ENCODE data around the gene ZNF664.
"Not testable (repeated sequence)": the region's sequence is repeated elsewhere in the genome, so short reads cannot be mapped to it uniquely, and the experiment has no call there.

The ZNF664 gene

DNA sequence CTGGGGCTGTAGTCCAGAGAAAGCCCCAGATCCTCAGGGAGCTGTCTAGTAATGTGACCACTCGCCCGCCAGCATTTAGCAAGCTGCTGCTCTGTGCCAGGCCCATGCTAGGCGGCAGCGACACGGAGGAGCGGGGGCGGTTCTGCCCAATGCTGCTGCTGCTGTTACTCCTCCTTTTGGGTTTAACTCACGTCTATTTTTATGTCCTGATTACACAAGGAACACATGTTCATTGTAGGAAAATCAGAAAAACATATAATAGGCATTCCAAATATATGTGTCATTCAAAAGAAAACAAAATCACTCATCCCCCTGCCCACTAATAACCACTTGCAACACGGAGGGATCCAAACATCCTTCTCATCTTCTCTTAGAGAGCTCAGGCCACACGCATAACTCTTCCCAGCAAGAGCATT, 30.8 kb upstream of the ZNF664 start:
- Histone ChIP-seq H3K36me3 (ENCODE audit: control insufficient read depth, insufficient read depth, low read length) (no peaks in the 10 kb centered on the region), H3K27ac (ENCODE audit: low read depth, low read length) (no peak overlapping the region), H3K9me3 (ENCODE audit: control insufficient read depth, insufficient read depth, low read depth, low read length) (peaks cover 8% of the 10 kb centered on the region), H3K4me3 (ENCODE audit: low read depth, low read length) (no peak overlapping the region), H3K4me1 (ENCODE audit: control insufficient read depth, insufficient read depth, low read length) (peaks cover 5% of the 10 kb centered on the region; the same call in 1 of the 2 replicates), H3K27me3 (ENCODE audit: control insufficient read depth, insufficient read depth, low read length) (peaks cover 17% of the 10 kb centered on the region; the same call in 1 of the 2 replicates), H3K9ac (ENCODE audit: low read length) (no peak overlapping the region)

GRCh38 chr12:123942911-123943648, 29.9 kb upstream of the ZNF664 start:
- H3K27me3 ChIP-seq (ENCODE audit: control insufficient read depth, insufficient read depth, low read length) = peaks cover 17% of the 10 kb centered on the region; the same call in 1 of the 2 replicates
- no peaks in the 10 kb centered on the region for H3K36me3 ChIP-seq (ENCODE audit: control insufficient read depth, insufficient read depth, low read length)
- no peak overlapping the region for H3K9ac ChIP-seq (ENCODE audit: low read length)
- no peak overlapping the region for H3K27ac ChIP-seq (ENCODE audit: low read depth, low read length)
- H3K9me3 ChIP-seq (ENCODE audit: control insufficient read depth, insufficient read depth, low read depth, low read length) = peaks cover 8% of the 10 kb centered on the region
- H3K4me1 ChIP-seq (ENCODE audit: control insufficient read depth, insufficient read depth, low read length) = peaks cover 5% of the 10 kb centered on the region; the same call in 1 of the 2 replicates
- no peak overlapping the region for H3K4me3 ChIP-seq (ENCODE audit: low read depth, low read length)

GRCh38 chr12:123943816-123944215, 29.2 kb upstream of the ZNF664 start:
- no peaks in the 10 kb centered on the region for H3K4me1 ChIP-seq (ENCODE audit: control insufficient read depth, insufficient read depth, low read length)
- no peak overlapping the region for H3K27ac ChIP-seq (ENCODE audit: low read depth, low read length)
- H3K36me3 ChIP-seq (ENCODE audit: control insufficient read depth, insufficient read depth, low read length) = no peaks in the 10 kb centered on the region
- H3K27me3 ChIP-seq (ENCODE audit: control insufficient read depth, insufficient read depth, low read length) = peaks cover 17% of the 10 kb centered on the region; the same call in 1 of the 2 replicates
- no peak overlapping the region for H3K9ac ChIP-seq (ENCODE audit: low read length)
- no peak overlapping the region for H3K4me3 ChIP-seq (ENCODE audit: low read depth, low read length)
- peaks cover 8% of the 10 kb centered on the region for H3K9me3 ChIP-seq (ENCODE audit: control insufficient read depth, insufficient read depth, low read depth, low read length)

DNA sequence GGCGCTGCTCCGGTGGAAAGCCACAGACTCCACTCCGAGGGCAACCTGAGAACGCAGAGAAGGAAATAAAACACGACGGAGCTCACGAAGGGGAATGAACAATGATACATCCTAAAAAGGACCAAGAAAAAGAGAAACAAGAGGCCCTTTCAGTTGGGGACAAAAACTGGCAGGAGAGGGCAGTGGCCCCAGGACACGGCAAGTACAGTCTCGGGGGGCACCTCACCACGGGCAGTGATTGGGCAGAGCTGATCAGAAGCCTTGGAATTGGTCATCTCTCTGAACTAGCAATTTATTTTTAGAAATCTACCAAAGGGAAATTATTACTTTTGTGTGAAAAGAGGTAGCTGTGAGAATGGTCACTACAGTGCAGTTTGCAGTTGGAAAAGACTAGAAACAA, 28.3 kb upstream of the ZNF664 start:
- Histone ChIP-seq H3K4me3 (ENCODE audit: low read depth, low read length) (no peak overlapping the region), H3K27ac (ENCODE audit: low read depth, low read length) (no peak overlapping the region), H3K9ac (ENCODE audit: low read length) (no peak overlapping the region), H3K36me3 (ENCODE audit: control insufficient read depth, insufficient read depth, low read length) (no peaks in the 10 kb centered on the region), H3K27me3 (ENCODE audit: control insufficient read depth, insufficient read depth, low read length) (peaks cover 17% of the 10 kb centered on the region; the same call in 1 of the 2 replicates), H3K4me1 (ENCODE audit: control insufficient read depth, insufficient read depth, low read length) (no peaks in the 10 kb centered on the region), H3K9me3 (ENCODE audit: control insufficient read depth, insufficient read depth, low read depth, low read length) (peaks cover 8% of the 10 kb centered on the region)

DNA sequence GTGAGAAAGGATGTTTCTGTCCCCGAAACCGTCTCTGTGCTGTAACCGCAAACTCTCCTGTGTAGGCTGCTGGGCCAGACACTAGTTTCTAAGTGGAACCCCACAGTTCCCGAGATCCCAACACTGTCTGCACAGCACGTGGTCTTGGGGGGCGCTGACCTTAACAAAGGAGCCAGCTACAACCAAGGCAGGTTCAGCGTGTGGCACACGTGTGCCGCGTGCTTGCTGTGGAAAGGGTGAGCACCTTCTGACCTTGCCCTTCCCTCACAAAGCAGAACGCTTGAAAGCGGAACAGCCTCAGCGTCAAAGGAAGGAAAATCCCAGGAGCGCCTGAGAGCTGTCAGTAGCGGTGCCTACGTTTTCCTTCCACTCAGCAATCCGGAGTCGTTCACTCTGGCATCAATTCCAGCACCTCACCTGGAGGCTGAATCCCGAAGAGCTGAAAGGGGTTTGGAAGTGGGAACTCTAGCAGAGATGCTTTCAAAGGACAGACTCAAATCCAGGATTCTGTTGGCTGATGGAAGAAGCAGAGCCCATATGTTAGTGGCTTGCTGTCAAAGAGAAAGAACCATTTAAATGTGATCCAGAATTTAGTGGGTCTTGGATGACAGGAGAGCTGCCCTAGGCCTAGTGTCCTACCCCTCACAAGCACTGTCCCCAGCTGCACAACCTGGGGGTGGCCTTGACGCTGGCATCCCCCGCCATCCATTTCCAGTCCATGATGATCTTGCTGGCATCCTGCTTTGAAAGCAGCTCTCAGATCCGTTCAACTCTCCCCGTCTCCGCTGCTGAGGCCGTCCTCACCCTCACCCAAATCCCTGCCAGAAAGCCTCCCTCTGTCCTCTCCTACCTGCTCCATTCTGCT, 27.5 kb upstream of the ZNF664 start:
- no peak overlapping the region for H3K4me3 ChIP-seq (ENCODE audit: low read depth, low read length)
- no peak overlapping the region for H3K27ac ChIP-seq (ENCODE audit: low read depth, low read length)
- H3K27me3 ChIP-seq (ENCODE audit: control insufficient read depth, insufficient read depth, low read length) = peaks cover 14% of the 10 kb centered on the region; the same call in 1 of the 2 replicates
- no peaks in the 10 kb centered on the region for H3K4me1 ChIP-seq (ENCODE audit: control insufficient read depth, insufficient read depth, low read length)
- no peaks in the 10 kb centered on the region for H3K36me3 ChIP-seq (ENCODE audit: control insufficient read depth, insufficient read depth, low read length)
- no peak overlapping the region for H3K9ac ChIP-seq (ENCODE audit: low read length)
- peaks cover 8% of the 10 kb centered on the region for H3K9me3 ChIP-seq (ENCODE audit: control insufficient read depth, insufficient read depth, low read depth, low read length)

DNA sequence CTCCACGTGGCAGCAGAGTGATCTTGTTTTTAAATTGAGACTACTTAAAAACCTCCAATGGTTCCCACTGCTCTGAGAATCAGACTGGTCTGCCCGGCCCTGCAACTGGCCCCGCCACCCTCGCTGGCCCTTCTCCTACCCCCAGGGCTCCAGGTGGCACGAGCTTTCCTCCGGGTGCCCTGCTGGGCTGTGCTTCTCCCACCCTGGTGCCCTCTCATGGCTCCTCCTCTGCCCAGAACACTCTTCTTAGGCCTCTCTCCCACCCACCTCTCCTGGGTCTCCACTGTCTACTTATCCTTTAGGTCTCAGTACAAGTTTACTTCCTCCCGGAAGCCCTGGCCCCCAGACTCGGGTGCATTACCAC, 26.9 kb upstream of the ZNF664 start:
- peaks cover 8% of the 10 kb centered on the region for H3K9me3 ChIP-seq (ENCODE audit: control insufficient read depth, insufficient read depth, low read depth, low read length)
- H3K4me3 ChIP-seq (ENCODE audit: low read depth, low read length) = no peak overlapping the region
- H3K27ac ChIP-seq (ENCODE audit: low read depth, low read length) = no peak overlapping the region
- H3K36me3 ChIP-seq (ENCODE audit: control insufficient read depth, insufficient read depth, low read length) = no peaks in the 10 kb centered on the region
- peaks cover 20% of the 10 kb centered on the region; the same call in 1 of the 2 replicates for H3K27me3 ChIP-seq (ENCODE audit: control insufficient read depth, insufficient read depth, low read length)
- H3K9ac ChIP-seq (ENCODE audit: low read length) = no peak overlapping the region
- H3K4me1 ChIP-seq (ENCODE audit: control insufficient read depth, insufficient read depth, low read length) = no peaks in the 10 kb centered on the region

GRCh38 chr12:123946516-123947505, 26.2 kb upstream of the ZNF664 start:
- H3K9ac ChIP-seq (ENCODE audit: low read length) = not testable (repeated sequence)

DNA sequence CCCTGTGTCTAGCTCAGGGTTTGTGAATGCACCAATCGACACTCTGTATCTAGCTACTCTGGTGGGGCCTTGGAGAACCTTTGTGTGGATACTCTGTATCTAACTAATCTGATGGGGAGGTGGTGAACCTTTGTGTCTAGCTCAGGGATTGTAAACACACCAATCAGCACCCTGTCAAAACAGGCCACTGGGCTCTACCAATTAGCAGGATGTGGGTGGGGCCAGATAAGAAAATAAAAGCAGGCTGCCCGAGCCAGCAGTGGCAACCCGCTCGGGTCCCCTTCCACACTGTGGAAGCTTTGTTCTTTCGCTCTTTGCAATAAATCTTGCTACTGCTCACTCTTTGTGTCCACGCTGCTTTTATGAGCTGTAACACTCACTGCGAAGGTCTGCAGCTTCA, 25.5 kb upstream of the ZNF664 start:
- peaks cover 31% of the 10 kb centered on the region; the same call in 1 of the 2 replicates for H3K27me3 ChIP-seq (ENCODE audit: control insufficient read depth, insufficient read depth, low read length)
- not testable (repeated sequence) for H3K4me3 ChIP-seq (ENCODE audit: low read depth, low read length); H3K36me3 ChIP-seq (ENCODE audit: control insufficient read depth, insufficient read depth, low read length)

More at GRCh38 chr12:123946516-123947505, 26.2 kb upstream of the ZNF664 start:
- not testable (repeated sequence) for H3K9me3 ChIP-seq (ENCODE audit: control insufficient read depth, insufficient read depth, low read depth, low read length); H3K27ac ChIP-seq (ENCODE audit: low read depth, low read length); H3K36me3 ChIP-seq (ENCODE audit: control insufficient read depth, insufficient read depth, low read length); H3K4me3 ChIP-seq (ENCODE audit: low read depth, low read length); H3K4me1 ChIP-seq (ENCODE audit: control insufficient read depth, insufficient read depth, low read length)
- peaks cover 24% of the 10 kb centered on the region; the same call in 1 of the 2 replicates for H3K27me3 ChIP-seq (ENCODE audit: control insufficient read depth, insufficient read depth, low read length)

DNA sequence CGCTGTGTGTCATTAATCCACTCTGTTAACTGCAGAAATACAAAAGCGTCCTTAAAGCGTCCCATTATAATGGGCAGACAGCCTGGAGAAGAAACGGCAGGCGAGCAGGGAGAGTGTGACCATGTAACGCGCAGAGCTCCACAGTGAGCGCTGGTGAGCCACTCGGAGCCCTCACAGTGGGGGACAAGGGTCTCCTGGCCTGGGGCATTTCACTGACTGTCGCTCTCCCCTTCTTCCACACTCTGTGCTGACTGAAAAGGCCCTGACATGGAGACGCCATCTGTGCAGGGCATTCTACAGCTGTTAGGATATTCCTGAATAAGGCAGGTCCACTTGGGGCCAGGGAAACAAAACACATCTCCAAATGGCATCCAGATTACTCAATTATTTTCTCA, 24.6 kb upstream of the ZNF664 start:
- H3K36me3 ChIP-seq (ENCODE audit: control insufficient read depth, insufficient read depth, low read length) = no peaks in the 10 kb centered on the region
- H3K27ac ChIP-seq (ENCODE audit: low read depth, low read length) = no peak overlapping the region
- peaks cover 35% of the 10 kb centered on the region for H3K27me3 ChIP-seq (ENCODE audit: control insufficient read depth, insufficient read depth, low read length)
- no peak overlapping the region for H3K4me3 ChIP-seq (ENCODE audit: low read depth, low read length)
- no peaks in the 10 kb centered on the region for H3K4me1 ChIP-seq (ENCODE audit: control insufficient read depth, insufficient read depth, low read length)
- H3K9me3 ChIP-seq (ENCODE audit: control insufficient read depth, insufficient read depth, low read depth, low read length) = no peaks in the 10 kb centered on the region
- no peak overlapping the region for H3K9ac ChIP-seq (ENCODE audit: low read length)

More for the DNA sequence above, 25.5 kb upstream of the ZNF664 start:
- H3K9me3 ChIP-seq (ENCODE audit: control insufficient read depth, insufficient read depth, low read depth, low read length); H3K4me1 ChIP-seq (ENCODE audit: control insufficient read depth, insufficient read depth, low read length); H3K27ac ChIP-seq (ENCODE audit: low read depth, low read length); H3K9ac ChIP-seq (ENCODE audit: low read length): not testable (repeated sequence)
